SKM-1 (cell line): ENCODE results near the gene TSPEAR.
"Not testable (repeated sequence)": the region's sequence is repeated elsewhere in the genome, so short reads cannot be mapped to it uniquely, and the experiment has no call there.

ENCODE experiments used
- DNase-seq: peaks from one replicate; lab custom pipeline; 2025; ENCODE audit not compliant: unreplicated experiment; lab: John Stamatoyannopoulos, UW

TSPEAR gene

GRCh38 chr21:44612669-44613229 lies 98.6 kb downstream of the TSPEAR start:
- DNase-seq = no peak

- no peak for DNase-seq
Observed at GRCh38 chr21:44612029-44612486, 99.3 kb downstream of the TSPEAR start, which contains the start of gene KRTAP10-8. TSS of gene KRTAP10-8 (plus strand) at chr21:44612079. CDS start at chr21:44612101, 22 bp downstream.

DNA sequence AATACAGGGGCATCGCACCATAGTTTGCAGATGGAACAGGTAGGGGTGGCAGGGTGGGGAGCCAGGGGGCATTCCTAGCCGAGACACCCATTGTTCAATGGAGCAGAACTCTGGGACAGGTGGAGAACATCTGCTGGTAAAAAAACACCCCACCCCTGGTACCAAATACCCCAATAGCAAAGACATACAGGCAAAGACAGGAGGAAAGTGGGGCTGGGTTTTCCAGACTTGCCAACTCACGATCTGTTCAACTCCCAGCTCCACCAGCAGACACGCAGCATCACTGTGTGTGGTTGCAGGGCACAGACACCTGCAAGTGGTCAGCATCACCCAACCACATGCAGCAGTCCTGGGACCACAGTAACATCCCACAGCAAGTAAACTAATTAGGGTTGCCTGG lies 99.8 kb downstream of the TSPEAR start:
- DNase-seq = no peak

GRCh38 chr21:44610157-44610843 lies 101.1 kb downstream of the TSPEAR start:
- not testable (repeated sequence) for DNase-seq

- no peak for DNase-seq
Observed at GRCh38 chr21:44609193-44609592, 102.2 kb downstream of the TSPEAR start.

GRCh38 chr21:44606495-44606894 lies 104.9 kb downstream of the TSPEAR start:
- no peak for DNase-seq

DNA sequence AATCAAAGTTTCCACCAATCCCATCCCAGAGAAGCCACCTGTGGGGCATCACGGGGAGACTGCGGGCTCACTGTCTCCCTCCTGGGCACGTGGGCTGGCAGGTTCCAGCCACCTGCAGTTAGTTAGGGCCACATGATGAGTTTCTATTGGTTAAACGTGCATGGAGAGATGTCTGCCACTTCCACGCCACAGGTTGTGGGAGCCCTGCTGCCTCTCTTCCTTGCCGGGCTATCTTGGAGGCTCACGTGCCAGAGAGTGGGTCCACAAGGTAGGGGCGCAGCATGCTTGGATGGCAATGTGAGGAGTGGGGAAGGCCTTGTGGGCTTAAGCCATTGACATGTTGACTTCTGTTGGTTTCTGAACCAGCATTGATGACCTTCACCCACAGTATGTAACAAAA lies 107.5 kb downstream of the TSPEAR start:
- DNase-seq = no peak

DNA sequence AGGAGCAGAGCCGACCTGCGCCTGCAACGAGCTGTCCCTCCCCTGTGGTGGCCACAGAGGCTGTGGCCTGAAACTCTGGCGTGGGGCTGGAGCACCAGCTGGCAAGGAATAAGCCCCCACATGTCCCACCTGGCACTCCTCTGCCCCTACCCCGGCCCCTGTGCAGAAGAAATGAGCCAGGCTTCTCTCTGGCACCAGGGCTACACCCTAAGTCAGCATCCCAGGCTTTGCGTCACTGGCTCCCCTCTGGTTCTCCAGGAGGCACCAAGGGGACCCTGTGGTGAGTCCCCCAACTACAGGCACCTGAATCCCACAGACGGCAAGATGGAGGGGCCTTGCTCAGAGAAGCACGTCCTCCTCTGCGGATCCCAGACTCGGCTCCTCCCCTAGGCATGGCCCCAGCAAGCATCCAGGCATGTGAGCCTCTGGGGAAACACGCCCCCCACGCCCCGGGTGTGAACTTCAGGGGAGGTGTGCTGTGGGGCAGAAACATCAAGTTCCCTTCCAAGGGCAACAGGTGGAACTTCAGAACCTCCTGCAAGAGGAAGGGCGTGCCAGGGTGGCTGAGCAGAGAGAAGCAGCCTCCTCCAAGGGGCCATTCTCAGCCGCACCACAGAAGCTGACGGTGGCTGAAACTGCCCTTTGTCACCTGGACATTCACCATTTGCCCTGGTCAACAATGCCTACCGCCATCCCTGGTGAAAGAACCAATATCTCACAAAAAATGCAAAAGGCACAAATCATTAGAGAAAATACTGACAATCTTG lies 108.1 kb downstream of the TSPEAR start:
- no peak for DNase-seq

GRCh38 chr21:44602463-44602850 lies 108.9 kb downstream of the TSPEAR start:
- no peak for DNase-seq

- no peak for DNase-seq
Observed at GRCh38 chr21:44601596-44602462, 109.5 kb downstream of the TSPEAR start.

GRCh38 chr21:44601091-44601490 lies 110.3 kb downstream of the TSPEAR start:
- DNase-seq = not testable (repeated sequence)

DNA sequence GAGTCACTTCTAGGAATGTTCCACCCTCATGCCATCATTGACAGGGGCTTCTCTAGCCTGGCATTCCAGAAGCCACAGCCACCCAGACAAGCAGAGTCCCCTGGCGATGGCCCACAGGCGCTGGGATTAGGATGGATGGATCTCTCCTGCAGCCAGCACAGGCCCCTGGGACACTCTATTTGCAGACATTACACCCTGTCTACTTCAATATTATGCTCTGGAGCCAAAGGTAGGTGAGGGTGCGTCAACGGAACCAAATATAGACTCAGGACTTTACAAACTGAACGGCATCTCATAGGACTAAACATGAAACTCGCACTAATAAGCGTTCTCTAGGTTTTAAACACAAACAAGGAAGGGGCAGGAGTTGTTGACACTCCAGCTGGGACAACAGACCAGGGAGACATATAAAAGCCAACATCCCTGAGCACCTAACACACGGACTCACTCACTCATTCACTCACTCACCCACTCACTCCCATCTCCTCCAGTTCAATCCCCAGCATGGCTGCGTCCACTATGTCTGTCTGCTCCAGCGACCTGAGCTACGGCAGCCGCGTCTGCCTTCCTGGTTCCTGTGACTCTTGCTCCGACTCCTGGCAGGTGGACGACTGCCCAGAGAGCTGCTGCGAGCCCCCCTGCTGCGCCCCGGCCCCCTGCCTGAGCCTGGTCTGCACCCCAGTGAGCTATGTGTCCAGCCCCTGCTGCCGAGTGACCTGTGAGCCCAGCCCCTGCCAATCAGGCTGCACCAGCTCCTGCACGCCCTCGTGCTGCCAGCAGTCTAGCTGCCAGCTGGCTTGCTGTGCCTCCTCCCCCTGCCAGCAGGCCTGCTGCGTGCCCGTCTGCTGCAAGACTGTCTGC lies 111.0 kb downstream of the TSPEAR start, which contains the start of gene KRTAP10-7:
Gene KRTAP10-7 (plus strand): TSS at position 480 of the 861 bp plus-strand sequence. CDS start 25 bp downstream, at position 505.
- not testable (repeated sequence) for DNase-seq

DNA sequence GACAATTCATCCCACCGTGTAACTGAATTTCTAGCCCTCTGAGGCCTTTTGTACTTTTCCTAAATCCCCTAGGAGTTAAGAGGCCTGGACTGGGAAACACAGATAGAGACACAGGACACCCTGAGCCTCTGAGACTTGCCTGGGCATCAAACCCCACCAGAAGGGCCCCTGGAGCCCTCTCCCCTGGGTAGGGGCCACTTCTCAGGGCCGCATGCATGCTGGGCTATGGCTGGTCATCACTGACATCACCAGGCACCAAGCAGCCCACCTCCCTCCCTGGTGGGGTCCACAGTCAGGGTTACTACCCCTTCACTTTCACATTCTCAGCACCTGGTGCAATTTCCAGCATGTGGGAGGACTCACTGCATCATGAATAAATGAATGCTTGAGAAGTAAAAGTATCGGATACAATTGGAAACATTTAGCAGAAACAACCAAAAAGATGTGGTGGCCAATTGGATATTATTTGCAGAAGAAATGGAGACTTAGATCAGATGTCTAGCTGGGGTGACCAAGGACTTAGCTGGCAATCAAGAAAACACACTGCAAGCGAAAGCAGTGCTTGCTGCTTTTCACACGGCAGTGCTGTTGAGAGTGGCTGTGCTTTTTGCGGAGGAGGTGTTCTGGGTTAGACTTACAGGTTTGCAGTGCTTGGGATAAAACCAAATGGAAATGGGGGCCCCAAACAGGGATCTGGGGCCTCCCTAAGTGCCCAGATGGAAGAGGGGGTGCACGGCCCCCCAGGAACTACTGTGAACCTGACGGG lies 111.9 kb downstream of the TSPEAR start:
- DNase-seq = no peak

DNA sequence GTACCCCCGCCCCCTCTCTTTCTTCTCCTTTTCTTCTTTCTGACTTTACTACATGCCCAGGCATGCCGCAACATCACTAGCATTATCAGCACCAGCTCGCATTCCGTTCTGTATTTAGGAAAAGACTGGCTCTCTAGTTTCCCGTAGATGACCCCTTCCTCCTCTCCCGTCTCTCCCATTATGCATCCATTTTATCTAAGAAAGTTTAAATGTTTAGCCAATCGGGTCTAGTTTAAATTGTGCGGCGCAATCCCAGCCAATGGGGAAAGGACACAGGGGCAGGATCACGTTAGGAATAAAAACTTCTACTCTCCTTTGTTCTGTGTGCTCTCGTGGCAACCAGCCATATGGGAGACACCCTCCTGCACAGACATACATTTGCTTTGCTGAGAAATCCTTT lies 113.3 kb downstream of the TSPEAR start:
- DNase-seq = no peak

DNA sequence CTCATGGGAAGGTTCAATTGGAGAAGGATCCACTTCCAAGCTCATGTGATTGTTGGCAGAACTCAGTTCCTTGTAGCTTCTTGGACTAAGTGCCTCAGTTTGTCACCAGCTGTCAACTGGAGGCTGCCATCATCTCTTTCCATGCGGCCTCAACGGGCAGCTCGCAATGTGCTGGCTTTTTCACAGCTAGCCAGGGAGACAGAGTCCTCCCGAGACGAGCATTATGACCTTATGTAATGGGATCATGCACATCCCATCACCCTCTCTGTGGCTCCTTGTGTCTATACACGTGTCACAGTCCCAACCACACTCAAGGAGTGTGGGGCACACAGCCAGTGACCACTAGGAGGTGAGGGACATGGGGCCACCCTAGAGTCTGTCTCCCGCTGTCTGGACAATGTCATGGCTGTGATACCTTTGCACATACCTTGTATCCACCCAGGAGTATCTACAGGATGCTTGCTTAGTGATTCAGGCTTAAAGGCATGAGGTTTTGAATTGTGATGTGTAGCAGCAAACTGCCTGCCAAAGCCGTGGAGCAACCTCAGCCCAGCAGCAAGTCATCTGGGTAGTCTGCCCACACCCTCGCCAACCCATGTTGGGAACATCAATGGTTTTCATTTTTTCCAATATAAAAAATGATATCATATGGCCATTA lies 115.2 kb downstream of the TSPEAR start:
- DNase-seq = no peak

GRCh38 chr21:44595524-44595923 lies 115.8 kb downstream of the TSPEAR start:
- DNase-seq = no peak

DNA sequence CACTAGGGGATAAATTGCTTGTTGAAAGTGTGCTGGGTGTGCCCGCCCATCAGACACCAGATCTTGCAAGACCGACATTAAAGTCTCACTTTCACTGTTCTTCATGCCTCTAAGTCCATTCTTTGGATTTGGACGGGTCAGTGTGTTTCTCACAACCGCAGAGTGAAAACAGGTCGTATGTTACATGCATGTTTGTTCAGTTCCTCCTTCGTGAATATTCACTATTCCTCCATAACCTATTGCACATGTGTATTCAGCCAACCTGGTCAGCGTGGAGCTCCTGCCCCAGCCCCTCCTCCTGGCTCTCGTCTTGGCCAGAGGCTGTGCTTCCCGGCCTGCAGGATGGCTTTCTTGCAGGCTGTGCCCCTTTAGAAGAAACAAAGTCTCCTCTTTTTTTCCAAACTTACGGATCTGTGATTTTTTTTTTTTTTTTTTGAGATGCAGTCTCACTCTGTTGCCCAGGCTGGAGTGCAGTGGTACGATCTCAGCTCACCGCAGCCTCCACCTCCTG lies 116.9 kb downstream of the TSPEAR start:
- no peak for DNase-seq

DNA sequence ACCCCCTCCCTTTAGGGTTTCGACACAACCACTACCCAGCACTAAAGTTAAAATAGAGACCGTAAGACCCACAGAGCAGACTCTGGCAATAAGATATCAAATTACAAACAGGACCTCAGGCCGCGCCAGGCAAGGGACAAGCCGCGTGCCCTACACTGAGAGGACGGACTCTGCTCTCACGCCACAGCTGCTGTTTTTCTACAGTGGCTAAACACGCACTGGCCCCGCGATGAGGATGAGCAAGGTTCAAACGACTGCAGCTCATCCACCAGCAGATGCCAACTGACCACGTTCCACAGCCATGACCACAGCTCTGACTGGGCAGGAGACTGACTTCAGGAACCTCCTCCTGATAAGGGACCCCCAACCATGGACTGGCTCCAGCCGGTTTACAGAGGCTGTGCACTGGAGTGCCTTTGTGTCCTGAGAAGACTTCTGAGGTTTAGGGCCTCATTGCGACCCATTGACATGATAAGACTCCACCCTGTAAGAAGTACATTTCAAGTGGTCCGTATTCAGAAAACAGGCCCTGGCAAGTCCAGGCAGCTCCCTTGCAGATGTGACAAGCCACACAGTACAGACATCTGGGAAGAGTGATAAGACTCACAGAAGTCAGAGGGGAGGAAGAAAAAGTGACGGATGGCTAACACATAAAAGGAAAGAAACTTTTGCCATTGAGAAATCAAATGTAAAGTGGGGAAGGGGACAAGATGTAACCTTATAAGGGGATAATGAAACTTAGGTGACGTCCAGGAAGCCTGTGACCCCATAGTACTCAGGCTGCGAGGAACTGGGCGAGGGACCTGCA lies 117.6 kb downstream of the TSPEAR start:
- no peak for DNase-seq
